Uterus (tissue), 2 donors: ENCODE measurements around the gene CWC27.

Experiments used
- CTCF ChIP-seq, 4 experiments: fragments of 200-600 bp in 2 of 4; fragments of 450-650 bp in 2 of 4; sonication (generic) in 2 of 4; IDR thresholded peaks; one replicate each; pipeline ENCODE4 v1.5.1; 2016 to 2019; ENCODE audit warnings: antibody characterized with exemption in 4 of 4, mild to moderate bottlenecking in 2 of 4, moderate library complexity in 1 of 4
- POLR2A ChIP-seq, 2 donors: fragments of 450-650 bp; IDR thresholded peaks; one replicate each; pipeline ENCODE4 v1.6.1; 2016; ENCODE audit warnings: antibody characterized with exemption in 2 of 2, mild to moderate bottlenecking in 1 of 2, moderate library complexity in 1 of 2

- TF ChIP-seq CTCF (IDR thresholded peaks at IDR 0.05) (no peak), POLR2A (IDR thresholded peaks at IDR 0.05) (no peak)
These were observed 100.7 kb downstream of the CWC27 start for GRCh38 chr5:64869419-64869818.
